K562 (cell line): Measurements from ENCODE around the gene KCNJ4. TPM values are rescaled to one million over a fixed set of nuclear protein-coding genes. Genes with fewer than 3 reads are reported as not detected.
A peak's percentile ranks its signal among the peaks of the same experiment; 100 is the strongest.

Experiments
- ATAC-seq: fragments of 200-7000 bp; cut with Tn5 transposase; 3 replicates; pipeline ENCODE4 v1.9.1; 2020; ENCODE audit warnings: moderate library complexity
- BruUV-seq: library from RNA; stranded (reverse); fragments of 400-500 nt; replicated peaks from 2 replicates; lab custom pipeline; 2021; lab: Mats Ljungman, UMichigan
- CTCF ChIA-PET: fragments of 300-600 bp; formaldehyde crosslinking; extraction: SDS; loops from one replicate; lab custom pipeline; 2021; ENCODE audit warnings: low intra/inter-chr PET ratio; lab: Yijun Ruan, JAX
- POLR2A ChIA-PET: fragments of 300-600, 350-650 bp; sonication (Branson Sonifier 250); formaldehyde crosslinking; extraction: SDS; loops from one replicate; lab custom pipeline; 2021; ENCODE audit warnings: antibody characterized with exemption, inconsistent platforms; lab: Yijun Ruan, JAX
- DNase-seq, 4 experiments: peaks; one replicate each; pipeline versions ENCODE4 v3.0.0 to v3.0.0-alpha.2; 2011 to 2018; ENCODE audit warnings: low spot score in 3 of 4, mixed read lengths in 3 of 4; ENCODE audit errors: extremely low read depth in 1 of 4
- FAIRE-seq: peaks from 2 replicates; lab custom pipeline; 2011; peaks lifted over from hg19 to GRCh38; lab: Jason Lieb, UNC
- H2AFZ ChIP-seq: 2 replicates; pipeline ENCODE4 v1.6.0; 2011; ENCODE audit warnings: low read depth, low read length, control low read depth, inconsistent platforms
- H3K27ac ChIP-seq: fragments of 200-600 bp; 3 replicates; pipeline ENCODE4 v1.8.0; 2011; ENCODE audit warnings: low read depth, mild to moderate bottlenecking, control low read depth, inconsistent platforms, low read length, moderate library complexity, mixed read lengths; ENCODE audit errors: extremely low read depth
- H3K27me3 ChIP-seq, 2 experiments: fragments of 300-600 bp in 1 of 2; 2 replicates in 1 of 2; 3 replicates in 1 of 2; pipeline versions ENCODE4 v1.6.0 to v1.8.0; 2011; ENCODE audit warnings: inconsistent platforms in 2 of 2, low read length in 2 of 2, mild to moderate bottlenecking in 1 of 2, mixed read lengths in 1 of 2, moderate library complexity in 1 of 2; ENCODE audit not compliant: control insufficient read depth in 2 of 2, insufficient read depth in 2 of 2
- H3K36me3 ChIP-seq: fragments of 300-600 bp; 3 replicates; pipeline ENCODE4 v1.8.0; 2011; ENCODE audit warnings: mild to moderate bottlenecking, low read length, inconsistent platforms; ENCODE audit not compliant: control insufficient read depth, insufficient read depth
- H3K4me1 ChIP-seq, 2 experiments: fragments of 200-600 bp in 1 of 2; replicated peaks in 1 of 2; 2 replicates in 1 of 2; 3 replicates in 1 of 2; pipeline versions ENCODE4 v1.5.1 to v1.8.0; 2011; ENCODE audit warnings: inconsistent platforms in 2 of 2, low read length in 2 of 2, mild to moderate bottlenecking in 1 of 2, mixed read lengths in 1 of 2, moderate library complexity in 1 of 2; ENCODE audit not compliant: control insufficient read depth in 2 of 2, insufficient read depth in 2 of 2
- H3K4me2 ChIP-seq: 2 replicates; pipeline ENCODE4 v1.6.1; 2011; ENCODE audit warnings: low read length, control low read depth, inconsistent platforms, mixed read lengths; ENCODE audit not compliant: insufficient read depth
- H3K4me3 ChIP-seq: fragments of 200-600 bp; sonication (generic), shearing (Covaris generic); 2 replicates; pipeline ENCODE4 v1.5.1; 2016; ENCODE audit warnings: control low read depth, inconsistent platforms
- H3K79me2 ChIP-seq: fragments of 200-600 bp; 3 replicates; pipeline ENCODE4 v1.8.0; 2011; ENCODE audit warnings: low read length, inconsistent platforms; ENCODE audit not compliant: control insufficient read depth, insufficient read depth
- H3K9ac ChIP-seq, 2 experiments: 2 replicates each; pipeline versions ENCODE4 v1.6.0 to v1.6.1; 2011; ENCODE audit warnings: low read depth in 2 of 2, low read length in 2 of 2, control low read depth in 1 of 2, inconsistent platforms in 1 of 2, mild to moderate bottlenecking in 1 of 2, mixed read lengths in 1 of 2; ENCODE audit not compliant: insufficient read depth in 1 of 2
- H3K9me1 ChIP-seq: one replicate; pipeline ENCODE4 v1.6.0; 2011; ENCODE audit warnings: inconsistent platforms, mild to moderate bottlenecking, low read length, moderate library complexity; ENCODE audit not compliant: control insufficient read depth, insufficient read depth
- H3K9me3 ChIP-seq: replicated peaks from 2 replicates; pipeline ENCODE4 v1.5.1; 2011; ENCODE audit warnings: low read depth, low read length, inconsistent platforms; ENCODE audit not compliant: control insufficient read depth, insufficient read depth
- H4K20me1 ChIP-seq: replicated peaks from 2 replicates; pipeline ENCODE4 v1.6.1; 2011; ENCODE audit warnings: low read length, inconsistent platforms, mixed read lengths; ENCODE audit not compliant: control insufficient read depth, insufficient read depth
- BCOR ChIP-seq: fragments of 450-650 bp; IDR thresholded peaks from 2 replicates; pipeline ENCODE4 v1.6.1; 2016
- CHCHD3 ChIP-seq: fragments of 250-450 bp; sonication (Bioruptor Pico); IDR thresholded peaks from 2 replicates; pipeline ENCODE4 v2.1.2; 2022; ENCODE audit warnings: mild to moderate bottlenecking
- CXXC5 ChIP-seq: fragments of 250-450 bp; sonication (Bioruptor Pico); IDR thresholded peaks from 2 replicates; pipeline ENCODE4 v1.8.0; 2022; ENCODE audit warnings: inconsistent platforms, mild to moderate bottlenecking, moderate library complexity
- EGR1 ChIP-seq: fragments of 450-650 bp; conservative IDR thresholded peaks from 2 replicates; pipeline ENCODE4 v1.6.1; 2017; ENCODE audit warnings: mild to moderate bottlenecking
- GTF3C2 ChIP-seq: IDR thresholded peaks from 3 replicates; pipeline ENCODE4 v1.6.1; 2011; ENCODE audit warnings: borderline replicate concordance, mild to moderate bottlenecking, moderate library complexity; ENCODE audit not compliant: insufficient read length; ENCODE audit errors: extremely low read depth
- MEF2D ChIP-seq: conservative IDR thresholded peaks from 2 replicates; pipeline ENCODE4 v1.6.1; 2016; ENCODE audit warnings: low read depth, missing genetic modification characterization, missing compliant biosample characterization
- NFIC ChIP-seq: fragments of 450-650 bp; IDR thresholded peaks from 2 replicates; pipeline ENCODE4 v1.6.1; 2017; ENCODE audit warnings: mild to moderate bottlenecking, inconsistent platforms
- POLR2H ChIP-seq: IDR thresholded peaks from 2 replicates; pipeline ENCODE4 v1.6.1; 2016; ENCODE audit warnings: missing genetic modification characterization, low read depth, mild to moderate bottlenecking, control low read depth, missing compliant biosample characterization, moderate library complexity
- RAD51 ChIP-seq: fragments of 450-650 bp; IDR thresholded peaks from 2 replicates; pipeline ENCODE4 v1.7.1; 2016; ENCODE audit warnings: low read depth, mild to moderate bottlenecking, borderline replicate concordance
- TOE1 ChIP-seq, 2 experiments: fragments of 450-650 bp in 1 of 2; sonication (generic) in 1 of 2; formaldehyde crosslinking in 1 of 2; IDR thresholded peaks; 2 replicates each; pipeline versions ENCODE4 v1.7.1 to v1.8.0; 2016 to 2022; ENCODE audit warnings: borderline replicate concordance in 2 of 2, mild to moderate bottlenecking in 2 of 2, antibody characterized with exemption in 1 of 2, inconsistent platforms in 1 of 2, low read depth in 1 of 2, missing genetic modification reagents in 1 of 2, moderate library complexity in 1 of 2
- USF1 ChIP-seq: sonication (generic); formaldehyde crosslinking; IDR thresholded peaks from 2 replicates; pipeline ENCODE4 v1.9.0; 2022; ENCODE audit warnings: mild to moderate bottlenecking, missing genetic modification reagents
- WGBS: fragments of 100-300 bp; shearing (Covaris generic); methylation state at CpG from one replicate; pipeline ENCODE4 v1.1.6; 2016; ENCODE audit warnings: low coverage, mixed read lengths; ENCODE audit not compliant: insufficient coverage; ENCODE audit errors: missing lambda C conversion rate; 5-methylcytosine and 5-hydroxymethylcytosine counted together
- in situ Hi-C: fragments of 300-500 bp; cut with MboI; formaldehyde crosslinking; loops from 4 replicates; pipeline ENCODE4 v1.15.0; 2018; ENCODE audit warnings: inconsistent platforms, mixed read lengths
- intact Hi-C: fragments of 100-400 bp; cut with micrococcal nuclease; formaldehyde crosslinking; loops from 2 replicates; pipeline ENCODE4 v1.14.2; 2022
- polyA plus RNA-seq, 8 experiments: library from polyadenylated mRNA; depleted of rRNA in 4 of 8; stranded (reverse) in 5 of 8; unstranded in 3 of 8; fragments of >200 nt; fragmentation: Nextera tagmentation in 2 of 8; fragmentation: Illumina TruSeq in 1 of 8; extraction: Ambion mirVana in 2 of 8; extraction: Trizol in 1 of 8; gene quantifications; 2 replicates each; pipeline versions ENCODE4 v1.2.1 to v1.2.3, GENCODE V29; 2011 to 2014; ENCODE audit warnings: inconsistent platforms in 1 of 8, missing spikeins in 1 of 8
- total RNA-seq, 7 experiments: library from RNA; depleted of rRNA in 6 of 7; stranded (reverse); fragments of >200 nt in 6 of 7; fragmentation: Illumina TruSeq in 2 of 7; extraction: Trizol in 2 of 7; gene quantifications; 2 replicates each; pipeline versions ENCODE4 v1.2.1 to v1.2.3, GENCODE V29; 2011 to 2021; ENCODE audit warnings: low replicate concordance in 1 of 7
- TF ChIP-seq, protein P1 (sequence below): fragments of 250-450 bp; sonication (Bioruptor Pico); IDR thresholded peaks from 2 replicates; pipeline ENCODE4 v1.4.0; 2020; ENCODE audit warnings: borderline replicate concordance

The KCNJ4 gene
- total and polyA plus RNA-seq, 9 of the 15 experiments (the other 6 are each of a cell fraction or from before 2014, with no cell fraction given): 0.07 to 0.55 (median 0.09) TPM; not detected in 4

GRCh38 chr22:38443628-38444521, 11.1 kb downstream of the KCNJ4 start:
- H3K4me1 ChIP-seq: peaks cover 7 to 31% of the 10 kb centered on the region in 2 experiments; a peak in 3 of 5 replicates
- TF ChIP-seq GTF3C2 (peak; percentile 40), RAD51 (peak; percentile 75), MEF2D (tag) (peak; percentile 49; the same call in 1 of the 2 replicates), POLR2H (no peak), CXXC5 (peak; percentile 28; the same call in 1 of the 2 replicates), CHCHD3 (no peak), NFIC (no peak), BCOR (0 out of 2 replicates have a peak, but pooled peaks have one; percentile 19), USF1 (peak; percentile 68), TOE1 (IDR thresholded peaks at IDR 0.05; ENCODE audit: borderline replicate concordance) (peak; percentile 91), TOE1 (CRISPR knock-in tag; IDR thresholded peaks at IDR 0.05; ENCODE audit: borderline replicate concordance, low read depth) (no peak), EGR1 (peak; percentile 50; the same call in 1 of the 2 replicates)
- TF ChIP-seq, protein P1, sequence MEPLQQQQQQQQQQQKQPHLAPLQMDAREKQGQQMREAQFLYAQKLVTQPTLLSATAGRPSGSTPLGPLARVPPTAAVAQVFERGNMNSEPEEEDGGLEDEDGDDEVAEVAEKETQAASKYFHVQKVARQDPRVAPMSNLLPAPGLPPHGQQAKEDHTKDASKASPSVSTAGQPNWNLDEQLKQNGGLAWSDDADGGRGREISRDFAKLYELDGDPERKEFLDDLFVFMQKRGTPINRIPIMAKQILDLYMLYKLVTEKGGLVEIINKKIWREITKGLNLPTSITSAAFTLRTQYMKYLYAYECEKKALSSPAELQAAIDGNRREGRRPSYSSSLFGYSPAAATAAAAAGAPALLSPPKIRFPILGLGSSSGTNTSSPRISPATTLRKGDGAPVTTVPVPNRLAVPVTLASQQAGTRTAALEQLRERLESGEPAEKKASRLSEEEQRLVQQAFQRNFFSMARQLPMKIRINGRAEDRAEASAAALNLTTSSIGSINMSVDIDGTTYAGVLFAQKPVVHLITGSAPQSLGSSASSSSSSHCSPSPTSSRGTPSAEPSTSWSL: no peak

More at GRCh38 chr22:38443628-38444521, 11.1 kb downstream of the KCNJ4 start:
- DNase-seq (peak in 1 of 4 experiments; percentile 37), FAIRE-seq (no peak), ATAC-seq (no peak; the same call in none of the 3 replicates)
- Histone ChIP-seq H3K79me2 (no peaks in the 10 kb centered on the region), H3K27me3 (peaks cover 0 to 14% of the 10 kb centered on the region in 2 experiments; a peak in 3 of 5 replicates), H3K9ac (peak overlapping the region in 1 of 2 experiments; percentile 43; a peak in 1 of 4 replicates), H4K20me1 (0 out of 2 replicates have a peak, but pooled peaks cover 4% of the 10 kb centered on the region), H3K9me3 (no peaks in the 10 kb centered on the region), H2AFZ (no peak overlapping the region), H3K4me3 (no peak overlapping the region), H3K9me1 (no peaks in the 10 kb centered on the region), H3K36me3 (no peaks in the 10 kb centered on the region), H3K27ac (no peak overlapping the region), H3K4me2 (peak overlapping the region; percentile 18; the same call in 1 of the 2 replicates)
- ChIA-PET CTCF (no interaction called here), POLR2A (interaction anchor here (0.6 to 0.8 kb wide), 3 partner anchors 8 to 377 kb away, joined by 3 read pairs; no protein-coding TSS in a partner anchor)
- WGBS: 11% methylated on average over 19 of the region's 21 CpGs
- in situ Hi-C loops (no loop called here), intact Hi-C loops (no loop called here)
- BruUV-seq: no TSS peak
